B cell (primary cell): ENCODE results near the gene ANAPC2.

Source experiments
- EZH2 ChIP-seq: IDR thresholded peaks from 2 replicates; pipeline ENCODE4 v1.6.1; 2012; ENCODE audit warnings: borderline replicate concordance, low read depth, mild to moderate bottlenecking, moderate library complexity, low read length; ENCODE audit not compliant: insufficient read depth, poor library complexity, severe bottlenecking
- TF ChIP-seq, protein P1 (sequence below): fragments of 200-600 bp; IDR thresholded peaks from one replicate; pipeline ENCODE4 v1.8.0; 2022; ENCODE audit warnings: antibody characterized with exemption, mild to moderate bottlenecking

DNA sequence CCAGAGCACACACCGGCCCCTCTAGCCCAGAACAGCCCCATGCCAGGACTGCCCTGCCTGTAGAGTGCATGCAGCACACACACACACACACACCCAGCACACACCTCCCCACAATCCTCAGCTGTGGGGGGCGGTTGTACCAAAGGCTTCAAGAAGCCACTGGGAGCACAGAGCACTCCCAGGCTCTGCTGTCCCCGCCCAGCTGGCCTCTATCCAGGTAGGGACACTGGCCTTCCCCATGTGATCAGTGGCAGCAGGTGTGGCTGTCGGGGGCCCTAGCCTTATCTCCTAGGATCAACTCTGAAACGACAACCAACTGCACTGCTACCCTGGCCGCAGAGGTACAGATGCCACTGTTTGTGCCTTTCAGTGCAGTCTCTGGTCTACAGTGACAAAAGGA lies 2.0 kb downstream of the ANAPC2 start:
- TF ChIP-seq, protein P1, sequence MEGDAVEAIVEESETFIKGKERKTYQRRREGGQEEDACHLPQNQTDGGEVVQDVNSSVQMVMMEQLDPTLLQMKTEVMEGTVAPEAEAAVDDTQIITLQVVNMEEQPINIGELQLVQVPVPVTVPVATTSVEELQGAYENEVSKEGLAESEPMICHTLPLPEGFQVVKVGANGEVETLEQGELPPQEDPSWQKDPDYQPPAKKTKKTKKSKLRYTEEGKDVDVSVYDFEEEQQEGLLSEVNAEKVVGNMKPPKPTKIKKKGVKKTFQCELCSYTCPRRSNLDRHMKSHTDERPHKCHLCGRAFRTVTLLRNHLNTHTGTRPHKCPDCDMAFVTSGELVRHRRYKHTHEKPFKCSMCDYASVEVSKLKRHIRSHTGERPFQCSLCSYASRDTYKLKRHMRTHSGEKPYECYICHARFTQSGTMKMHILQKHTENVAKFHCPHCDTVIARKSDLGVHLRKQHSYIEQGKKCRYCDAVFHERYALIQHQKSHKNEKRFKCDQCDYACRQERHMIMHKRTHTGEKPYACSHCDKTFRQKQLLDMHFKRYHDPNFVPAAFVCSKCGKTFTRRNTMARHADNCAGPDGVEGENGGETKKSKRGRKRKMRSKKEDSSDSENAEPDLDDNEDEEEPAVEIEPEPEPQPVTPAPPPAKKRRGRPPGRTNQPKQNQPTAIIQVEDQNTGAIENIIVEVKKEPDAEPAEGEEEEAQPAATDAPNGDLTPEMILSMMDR = no peak
- no peak for TF ChIP-seq EZH2
